Nephron (organoid): ENCODE data around the gene XRCC6.
A peak's percentile ranks its signal among the peaks of the same experiment; 100 is the strongest.
"Not testable (repeated sequence)": the region's sequence is repeated elsewhere in the genome, so short reads cannot be mapped to it uniquely, and the experiment has no call there.

Source experiments
- H3K27ac Mint-ChIP-seq, 3 experiments: 2 replicates each; pipeline ENCODE4 v1.8.0; 2020; ENCODE audit warnings: mixed read lengths in 3 of 3, mild to moderate bottlenecking in 2 of 3, moderate library complexity in 1 of 3
- H3K27me3 Mint-ChIP-seq: 2 replicates; pipeline ENCODE4 v1.8.0; 2021; ENCODE audit warnings: low read depth, mild to moderate bottlenecking, moderate library complexity, mixed read lengths
- H3K36me3 Mint-ChIP-seq: 2 replicates; pipeline ENCODE4 v1.8.0; 2020; ENCODE audit warnings: low read depth, mixed read lengths
- H3K4me1 Mint-ChIP-seq: 2 replicates; pipeline ENCODE4 v1.8.0; 2020; ENCODE audit warnings: mixed read lengths
- H3K4me3 Mint-ChIP-seq, 3 experiments: 2 replicates each; pipeline ENCODE4 v1.8.0; 2020; ENCODE audit warnings: mild to moderate bottlenecking in 3 of 3, mixed read lengths in 3 of 3, moderate library complexity in 2 of 3
- H3K9me3 Mint-ChIP-seq: 2 replicates; pipeline ENCODE4 v1.8.0; 2020; ENCODE audit warnings: mixed read lengths
- CTCF ChIP-seq, 3 experiments: fragments of 200-600 bp; sonication (generic); IDR thresholded peaks; one replicate each; pipeline ENCODE4 v1.5.0; 2021; ENCODE audit warnings: antibody characterized with exemption in 3 of 3; ENCODE audit not compliant: unreplicated experiment in 3 of 3

XRCC6 gene

GRCh38 chr22:41584881-41585280 is 36.2 kb upstream of the XRCC6 start:
- no peaks in the 10 kb centered on the region for H3K27me3 Mint-ChIP-seq
- H3K4me3 Mint-ChIP-seq = no peak overlapping the region
- peak overlapping the region in 1 of 3 experiments; percentile 52 for H3K27ac Mint-ChIP-seq
- H3K4me1 Mint-ChIP-seq = no peaks in the 10 kb centered on the region
- TF ChIP-seq CTCF (IDR thresholded peaks at IDR 0.05; ENCODE audit: unreplicated experiment in 3 of 3) = no peak
- peaks cover 21% of the 10 kb centered on the region for H3K36me3 Mint-ChIP-seq
- no peaks in the 10 kb centered on the region for H3K9me3 Mint-ChIP-seq

DNA sequence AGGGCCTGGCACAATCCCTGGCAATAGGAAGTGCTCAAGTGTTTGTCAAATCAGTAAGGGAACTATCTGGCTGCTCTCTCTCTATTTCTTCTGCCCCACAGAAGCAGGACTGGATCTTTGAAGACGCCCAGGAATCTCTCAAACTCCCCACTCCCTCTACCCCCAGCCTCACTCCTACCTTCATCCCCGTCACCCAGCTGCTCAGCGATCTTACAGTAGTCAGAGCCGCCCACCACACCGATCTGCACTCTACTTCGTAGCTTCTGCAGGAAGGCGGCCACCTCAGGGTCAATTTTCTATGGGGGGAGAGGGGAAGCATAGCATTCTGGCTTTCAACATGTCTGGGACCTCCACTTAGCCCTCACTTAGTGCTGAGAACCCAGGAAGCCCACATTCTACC is 35.2 kb upstream of the XRCC6 start:
- TF ChIP-seq CTCF (IDR thresholded peaks at IDR 0.05; ENCODE audit: unreplicated experiment in 3 of 3) = no peak
- peak overlapping the region in 2 of 3 experiments; percentile 35 to 37 for H3K4me3 Mint-ChIP-seq
- H3K9me3 Mint-ChIP-seq = no peaks in the 10 kb centered on the region
- peak overlapping the region in 1 of 3 experiments; percentile 79 for H3K27ac Mint-ChIP-seq
- H3K36me3 Mint-ChIP-seq = peaks cover 21% of the 10 kb centered on the region
- no peaks in the 10 kb centered on the region for H3K4me1 Mint-ChIP-seq
- no peaks in the 10 kb centered on the region for H3K27me3 Mint-ChIP-seq

DNA sequence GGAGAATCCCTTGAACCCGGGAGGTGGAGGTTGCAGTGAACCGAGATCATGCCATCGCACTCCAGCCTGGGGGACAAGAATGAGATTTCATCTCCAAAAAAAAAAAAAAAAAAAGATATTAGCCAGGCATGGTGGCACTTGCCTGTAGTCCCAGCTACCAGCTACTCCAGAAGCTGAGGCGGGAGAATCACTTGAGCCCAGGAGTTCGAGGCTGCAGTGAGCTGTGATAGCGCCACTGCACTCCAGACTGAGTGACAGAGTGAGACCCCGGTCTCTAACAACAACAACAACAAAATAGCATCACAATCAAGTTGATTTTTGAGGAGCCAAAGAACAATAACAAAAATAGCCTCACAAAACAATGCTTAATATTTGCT is 33.8 kb upstream of the XRCC6 start:
- TF ChIP-seq CTCF (IDR thresholded peaks at IDR 0.05; ENCODE audit: unreplicated experiment in 3 of 3) = no peak
- Mint-ChIP-seq H3K4me1 (no peaks in the 10 kb centered on the region), H3K36me3 (peaks cover 19% of the 10 kb centered on the region), H3K4me3 (peak overlapping the region; percentile 93 to 95 (median 95)), H3K27ac (peak overlapping the region; percentile 83 to 96 (median 96)), H3K27me3 (peaks cover 3% of the 10 kb centered on the region), H3K9me3 (no peaks in the 10 kb centered on the region)

GRCh38 chr22:41589391-41590241 is 31.5 kb upstream of the XRCC6 start, which contains the start of gene PMM1:
Gene PMM1, minus strand, starts transcription at chr22:41589840. Its CDS starts 35 bp downstream, at chr22:41589805.
- Mint-ChIP-seq H3K4me1 (no peaks in the 10 kb centered on the region), H3K36me3 (peaks cover 9% of the 10 kb centered on the region), H3K9me3 (no peaks in the 10 kb centered on the region), H3K27ac (peak within 1 kb of the TSS; percentile 83 to 96 (median 93)), H3K4me3 (peak within 1 kb of the TSS; percentile 93 to 95 (median 95)), H3K27me3 (peaks cover 3% of the 10 kb centered on the region)
- no peak for TF ChIP-seq CTCF (IDR thresholded peaks at IDR 0.05; ENCODE audit: unreplicated experiment in 3 of 3)

- H3K27ac Mint-ChIP-seq, H3K36me3 Mint-ChIP-seq, H3K9me3 Mint-ChIP-seq, H3K4me3 Mint-ChIP-seq, H3K4me1 Mint-ChIP-seq, H3K27me3 Mint-ChIP-seq: not testable (repeated sequence)
These were observed 27.6 kb upstream of the XRCC6 start for GRCh38 chr22:41593336-41593960.

DNA sequence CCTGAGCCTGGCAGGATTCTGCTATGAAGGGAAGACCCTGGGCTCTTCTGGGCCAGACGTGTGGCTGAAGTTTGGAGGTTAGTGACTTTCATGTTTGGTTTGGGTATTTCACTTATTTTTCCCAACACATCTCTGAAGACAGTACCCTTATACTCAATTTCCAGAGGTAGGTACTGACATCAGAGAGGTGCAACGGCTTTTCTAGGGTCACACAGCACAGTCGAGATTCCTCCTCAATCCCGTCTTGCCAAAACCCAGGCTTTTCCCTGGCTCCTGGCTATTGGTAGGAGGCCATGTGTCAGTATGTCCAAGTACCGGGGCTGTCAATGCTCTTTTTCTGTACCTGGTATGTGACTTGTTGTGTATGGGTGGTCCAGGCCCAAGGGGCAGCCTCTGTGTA is 25.4 kb upstream of the XRCC6 start:
- peak overlapping the region in 1 of 3 experiments; percentile 12 for H3K27ac Mint-ChIP-seq
- no peaks in the 10 kb centered on the region for H3K4me1 Mint-ChIP-seq
- no peaks in the 10 kb centered on the region for H3K9me3 Mint-ChIP-seq

More for the DNA sequence above, 25.4 kb upstream of the XRCC6 start:
- Mint-ChIP-seq H3K36me3 (no peaks in the 10 kb centered on the region), H3K27me3 (peaks cover 3% of the 10 kb centered on the region), H3K4me3 (no peak overlapping the region)
- TF ChIP-seq CTCF (IDR thresholded peaks at IDR 0.05; ENCODE audit: unreplicated experiment in 3 of 3) = no peak
